ENCODE data around the gene DLG3.

Gene DLG3

GRCh38 chrX:70554523-70554922 lies 109.9 kb downstream of the DLG3 start:
- TF ChIP-seq CTCF (IDR thresholded peaks at IDR 0.05; ENCODE audit: borderline replicate concordance, control extremely low read depth, extremely low read depth, insufficient read depth, missing control alignments): no peak

GRCh38 chrX:70554948-70555347 lies 110.3 kb downstream of the DLG3 start:
- no peak for TF ChIP-seq CTCF (IDR thresholded peaks at IDR 0.05; ENCODE audit: borderline replicate concordance, control extremely low read depth, extremely low read depth, insufficient read depth, missing control alignments)
- in situ Hi-C loops (cut with MboI; ENCODE audit: low sequenced_read_pairs, unreplicated experiment): no loop called here
- no peak for DNase-seq (ENCODE audit: low spot score)

More at GRCh38 chrX:70554523-70554922, 109.9 kb downstream of the DLG3 start:
- DNase-seq (ENCODE audit: low spot score): no peak
- in situ Hi-C loops (cut with MboI; ENCODE audit: low sequenced_read_pairs, unreplicated experiment): no loop called here
